ENCODE data around the gene MAMLD1.

The MAMLD1 gene

GRCh38 chrX:150506020-150506419, 142.9 kb downstream of the MAMLD1 start:
- no peak overlapping the region for H3K9ac ChIP-seq
- H3K79me2 ChIP-seq (ENCODE audit: insufficient read depth, low read depth), result no peaks in the 10 kb centered on the region
- no peak overlapping the region for H2AFZ ChIP-seq (ENCODE audit: low read depth)
- H3K4me3 ChIP-seq (IDR thresholded peaks at IDR 0.05; ENCODE audit: insufficient read depth, low read depth, low read length), result no peak overlapping the region
- no peaks in the 10 kb centered on the region for H3K36me3 ChIP-seq (ENCODE audit: insufficient read depth)
- no peak overlapping the region for H3K27ac ChIP-seq
- H3K27me3 ChIP-seq (ENCODE audit: insufficient read depth, low read depth), result no peaks in the 10 kb centered on the region
- H3K4me2 ChIP-seq, result no peak overlapping the region
- H4K20me1 ChIP-seq (ENCODE audit: insufficient read depth), result no peaks in the 10 kb centered on the region
- TF ChIP-seq CTCF (conservative IDR thresholded peaks at IDR 0.05; ENCODE audit: low read depth, low read length), result no peak
- no peaks in the 10 kb centered on the region for H3K4me1 ChIP-seq (ENCODE audit: low read depth, poor library complexity, severe bottlenecking)

- Histone ChIP-seq H3K4me1 (ENCODE audit: low read depth, poor library complexity, severe bottlenecking) (no peaks in the 10 kb centered on the region), H3K9ac (no peak overlapping the region), H3K4me3 (IDR thresholded peaks at IDR 0.05; ENCODE audit: insufficient read depth, low read depth, low read length) (no peak overlapping the region), H3K4me2 (no peak overlapping the region), H3K36me3 (ENCODE audit: insufficient read depth) (no peaks in the 10 kb centered on the region), H2AFZ (ENCODE audit: low read depth) (no peak overlapping the region), H3K27me3 (ENCODE audit: insufficient read depth, low read depth) (no peaks in the 10 kb centered on the region), H3K79me2 (ENCODE audit: insufficient read depth, low read depth) (no peaks in the 10 kb centered on the region), H3K27ac (no peak overlapping the region), H4K20me1 (ENCODE audit: insufficient read depth) (no peaks in the 10 kb centered on the region)
- no peak for TF ChIP-seq CTCF (conservative IDR thresholded peaks at IDR 0.05; ENCODE audit: low read depth, low read length)
These were observed 143.4 kb downstream of the MAMLD1 start for GRCh38 chrX:150506486-150506885.

GRCh38 chrX:150507251-150507856, 144.2 kb downstream of the MAMLD1 start:
- H3K79me2 ChIP-seq (ENCODE audit: insufficient read depth, low read depth), result no peaks in the 10 kb centered on the region
- no peak overlapping the region for H3K9ac ChIP-seq
- H4K20me1 ChIP-seq (ENCODE audit: insufficient read depth), result no peaks in the 10 kb centered on the region
- no peak overlapping the region for H3K4me3 ChIP-seq (IDR thresholded peaks at IDR 0.05; ENCODE audit: insufficient read depth, low read depth, low read length)
- no peaks in the 10 kb centered on the region for H3K27me3 ChIP-seq (ENCODE audit: insufficient read depth, low read depth)
- H3K4me2 ChIP-seq, result no peak overlapping the region
- H2AFZ ChIP-seq (ENCODE audit: low read depth), result no peak overlapping the region
- TF ChIP-seq CTCF (conservative IDR thresholded peaks at IDR 0.05; ENCODE audit: low read depth, low read length), result no peak
- no peaks in the 10 kb centered on the region for H3K4me1 ChIP-seq (ENCODE audit: low read depth, poor library complexity, severe bottlenecking)
- H3K27ac ChIP-seq, result no peak overlapping the region
- H3K36me3 ChIP-seq (ENCODE audit: insufficient read depth), result no peaks in the 10 kb centered on the region

- H3K4me2 ChIP-seq, result no peak overlapping the region
- no peak overlapping the region for H2AFZ ChIP-seq (ENCODE audit: low read depth)
- H3K36me3 ChIP-seq (ENCODE audit: insufficient read depth), result no peaks in the 10 kb centered on the region
- no peak overlapping the region for H3K4me3 ChIP-seq (IDR thresholded peaks at IDR 0.05; ENCODE audit: insufficient read depth, low read depth, low read length)
- H3K9ac ChIP-seq, result no peak overlapping the region
- H3K27ac ChIP-seq, result no peak overlapping the region
- TF ChIP-seq CTCF (conservative IDR thresholded peaks at IDR 0.05; ENCODE audit: low read depth, low read length), result no peak
- H3K27me3 ChIP-seq (ENCODE audit: insufficient read depth, low read depth), result no peaks in the 10 kb centered on the region
- no peaks in the 10 kb centered on the region for H4K20me1 ChIP-seq (ENCODE audit: insufficient read depth)
- no peaks in the 10 kb centered on the region for H3K79me2 ChIP-seq (ENCODE audit: insufficient read depth, low read depth)
- no peaks in the 10 kb centered on the region for H3K4me1 ChIP-seq (ENCODE audit: low read depth, poor library complexity, severe bottlenecking)
These were observed 144.9 kb downstream of the MAMLD1 start for GRCh38 chrX:150508018-150508417.
